ENCODE data around the gene CD300LF. TPM values are rescaled to one million over a fixed set of nuclear protein-coding genes. Genes with fewer than 3 reads are reported as not detected.

The CD300LF gene
- polyA plus RNA-seq, 1 donor from 2014 or later, result not detected

Other genes starting within 250 kb of the CD300LF start
- 28.0 TPM for gene CD300A, start 246.3 kb downstream of the CD300LF start, polyA plus RNA-seq
- gene CD300LB, start 181.4 kb downstream of the CD300LF start, polyA plus RNA-seq, result not detected
- 1.6 TPM for gene CD300C, start 166.8 kb downstream of the CD300LF start, polyA plus RNA-seq
- 0.61 TPM for gene CD300H, start 145.4 kb downstream of the CD300LF start, polyA plus RNA-seq
- not detected for gene CD300LD, start 120.6 kb downstream of the CD300LF start, polyA plus RNA-seq
- 0.11 TPM for gene CD300E, start 89.2 kb downstream of the CD300LF start, polyA plus RNA-seq
- gene RAB37, start 24.3 kb upstream of the CD300LF start, polyA plus RNA-seq, result 76.5 TPM
- gene NHERF1, start 35.7 kb upstream of the CD300LF start, polyA plus RNA-seq, result 177 TPM
- 24.5 TPM for gene NAT9, start 63.4 kb upstream of the CD300LF start, polyA plus RNA-seq
- not detected for gene GRIN2C, start 147.0 kb upstream of the CD300LF start, polyA plus RNA-seq
- gene FDXR, start 160.1 kb upstream of the CD300LF start, polyA plus RNA-seq, result 5.9 TPM
- not detected for gene FADS6, start 180.7 kb upstream of the CD300LF start, polyA plus RNA-seq
- not detected for gene USH1G, start 210.3 kb upstream of the CD300LF start, polyA plus RNA-seq
- gene OTOP2, start 211.3 kb upstream of the CD300LF start, polyA plus RNA-seq, result not detected
- gene OTOP3, start 223.0 kb upstream of the CD300LF start, polyA plus RNA-seq, result not detected

Measured in IgD-negative memory B cell (primary cell).